HFF-Myc (cell line): ENCODE data around the gene ABCG1.

ENCODE experiments used
- DNase-seq: peaks from one replicate; pipeline ENCODE4 v3.0.0-alpha.2; 2011; ENCODE audit warnings: low read depth; ENCODE audit errors: extremely low read depth
- H3K4me3 ChIP-seq: replicated peaks from 2 replicates; pipeline ENCODE4 v1.5.1; 2011; ENCODE audit warnings: low read depth, mild to moderate bottlenecking, control low read depth, low read length
- CTCF ChIP-seq: IDR thresholded peaks from 2 replicates; pipeline ENCODE4 v1.5.1; 2012; ENCODE audit warnings: mild to moderate bottlenecking, low read depth, low read length, control low read depth; ENCODE audit errors: missing control alignments

Gene ABCG1

DNA sequence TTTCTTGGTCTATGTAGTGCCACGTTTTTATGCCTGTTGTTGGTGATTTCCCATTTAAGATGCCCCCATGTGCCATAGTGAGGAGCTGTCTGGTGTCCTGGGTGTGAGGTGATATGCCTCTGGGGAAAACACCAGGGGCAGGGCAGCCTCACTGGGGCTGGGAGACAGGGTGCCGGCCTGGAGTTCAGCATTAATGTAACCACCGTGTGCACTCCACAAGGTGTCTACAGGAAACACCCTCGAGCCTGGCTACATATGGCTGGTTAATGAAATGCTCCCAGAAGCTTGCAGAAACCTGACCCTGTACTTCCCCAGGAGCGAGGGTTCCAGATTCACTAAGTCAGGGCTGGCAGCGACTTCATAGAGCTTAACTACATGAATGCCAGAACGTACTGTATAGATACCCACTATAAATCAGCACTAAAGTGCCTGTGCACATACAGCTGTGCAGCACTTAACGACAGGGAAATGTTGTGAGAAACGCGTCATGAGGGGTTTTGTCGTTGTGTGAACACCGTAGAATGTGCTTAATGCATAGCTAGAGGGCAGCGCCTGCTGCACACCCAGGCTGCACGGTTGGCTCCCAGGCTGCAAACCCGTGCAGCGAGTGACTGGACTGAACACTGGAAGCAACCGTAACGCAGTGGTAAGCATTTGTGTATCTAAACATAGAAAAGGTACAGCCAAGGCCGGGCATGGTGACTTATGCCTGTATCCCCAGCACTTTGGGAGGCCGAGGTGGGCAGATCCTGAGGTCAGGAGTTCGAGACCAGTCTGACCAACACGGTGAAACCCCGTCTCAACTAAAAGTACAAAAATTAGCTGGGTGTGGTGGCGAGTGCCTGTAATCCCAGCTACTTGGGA, 121.5 kb downstream of the ABCG1 start:
- DNase-seq: no peak
- no peak for TF ChIP-seq CTCF

GRCh38 chr21:42341776-42342542, 123.0 kb downstream of the ABCG1 start:
- TF ChIP-seq CTCF: no peak
- H3K4me3 ChIP-seq: no peak overlapping the region
- no peak for DNase-seq

More for the DNA sequence above, 121.5 kb downstream of the ABCG1 start:
- H3K4me3 ChIP-seq: no peak overlapping the region

DNA sequence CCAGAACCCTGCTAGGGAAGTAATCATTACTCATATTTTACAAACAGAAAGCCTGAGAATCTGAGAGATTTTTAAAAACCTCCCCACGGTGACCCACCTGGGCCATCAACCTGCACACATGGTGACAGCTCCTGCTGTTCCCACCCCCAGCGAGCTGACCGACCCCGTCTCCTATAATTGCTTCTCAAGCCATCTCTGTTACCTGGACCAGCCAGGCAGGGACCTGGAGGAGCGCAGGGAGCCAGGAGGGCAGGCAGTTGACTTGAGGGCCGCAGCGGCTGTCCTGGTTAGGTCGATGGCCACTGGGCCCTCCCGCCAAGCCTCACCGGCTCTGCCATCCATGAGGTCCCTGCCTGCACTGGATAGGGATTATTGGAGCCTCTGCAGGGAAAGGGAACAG, 124.2 kb downstream of the ABCG1 start:
- no peak for TF ChIP-seq CTCF
- DNase-seq: no peak
- H3K4me3 ChIP-seq: no peak overlapping the region

GRCh38 chr21:42343556-42343955, 124.6 kb downstream of the ABCG1 start:
- no peak for DNase-seq
- no peak for TF ChIP-seq CTCF
- H3K4me3 ChIP-seq: no peak overlapping the region

DNA sequence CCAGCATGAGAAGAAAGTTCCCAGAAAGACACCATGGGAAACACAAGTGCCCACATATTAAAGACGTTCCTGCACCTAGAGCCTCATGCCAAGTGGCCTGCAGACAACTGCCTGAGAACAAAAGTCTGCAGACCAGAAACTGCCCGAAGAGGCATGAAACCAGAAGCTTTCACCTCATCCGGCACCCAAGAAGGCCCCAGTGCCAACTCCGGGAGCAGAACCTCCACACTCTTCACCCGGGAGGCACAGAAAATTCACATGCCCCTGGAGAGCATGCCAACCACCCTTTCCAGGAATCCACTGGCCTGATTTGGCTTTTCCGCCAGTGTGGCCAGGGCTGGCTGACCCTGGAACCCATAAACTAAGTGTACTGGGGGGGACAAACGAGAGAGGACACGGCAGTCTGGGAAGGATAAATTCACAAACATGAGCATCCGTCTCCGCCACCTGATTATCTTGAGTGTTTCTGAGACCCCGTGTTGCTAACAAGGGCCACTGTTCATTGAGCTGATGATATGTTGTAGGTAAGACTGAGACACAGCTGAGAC, 125.1 kb downstream of the ABCG1 start:
- H3K4me3 ChIP-seq: no peak overlapping the region
- no peak for TF ChIP-seq CTCF
- no peak for DNase-seq

DNA sequence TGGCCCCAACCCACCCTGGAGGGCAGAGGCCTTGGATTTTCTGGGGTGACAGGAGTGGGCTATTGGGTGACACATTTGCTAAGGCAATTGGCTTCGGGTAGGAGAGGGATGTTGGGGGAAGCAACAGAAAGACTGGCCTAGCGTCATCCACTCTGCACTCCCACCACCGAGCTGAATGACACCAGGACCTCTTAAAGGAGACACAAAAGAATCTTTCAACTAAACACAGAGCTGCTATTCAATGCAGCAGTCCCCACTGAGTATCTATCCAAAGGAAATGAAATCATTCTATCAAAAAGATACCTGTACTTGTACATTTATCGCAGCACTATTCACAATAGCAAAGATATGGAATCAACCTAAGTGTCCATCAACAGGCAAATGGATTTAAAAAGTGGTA, 125.7 kb downstream of the ABCG1 start:
- DNase-seq: no peak
- H3K4me3 ChIP-seq: no peak overlapping the region
- TF ChIP-seq CTCF: no peak
